Trophoblast cell (in vitro differentiated cells and primary cell): Measurements from ENCODE around the gene ZNF354C.

Experiments used
- DNase-seq, 2 donors: peaks; one replicate each; pipeline ENCODE4 v3.0.0-alpha.2; 2016
- H2AFZ ChIP-seq: 2 replicates; pipeline ENCODE4 v1.6.1; 2013; ENCODE audit warnings: low read length, moderate library complexity, mild to moderate bottlenecking; ENCODE audit not compliant: insufficient read depth, poor library complexity
- H2AK5ac ChIP-seq: 2 replicates; pipeline ENCODE4 v1.6.1; 2013; ENCODE audit warnings: mild to moderate bottlenecking, low read length
- H2BK120ac ChIP-seq: 2 replicates; pipeline ENCODE4 v1.6.1; 2013; ENCODE audit warnings: low read length, mild to moderate bottlenecking, moderate library complexity; ENCODE audit not compliant: insufficient read depth, poor library complexity
- H2BK12ac ChIP-seq: 2 replicates; pipeline ENCODE4 v1.6.1; 2013; ENCODE audit warnings: mild to moderate bottlenecking, low read length, moderate library complexity
- H2BK5ac ChIP-seq: 2 replicates; pipeline ENCODE4 v1.6.1; 2013; ENCODE audit warnings: low read length, low read depth, moderate library complexity, mild to moderate bottlenecking; ENCODE audit not compliant: poor library complexity
- H3K14ac ChIP-seq: 2 replicates; pipeline ENCODE4 v1.6.1; 2013; ENCODE audit warnings: mild to moderate bottlenecking, low read length
- H3K18ac ChIP-seq: 2 replicates; pipeline ENCODE4 v1.6.1; 2013; ENCODE audit warnings: mild to moderate bottlenecking, low read length
- H3K23ac ChIP-seq: 2 replicates; pipeline ENCODE4 v1.6.1; 2013; ENCODE audit warnings: low read length
- H3K27ac ChIP-seq: 2 replicates; pipeline ENCODE4 v1.5.1; 2013; ENCODE audit warnings: low read depth, mild to moderate bottlenecking, inconsistent platforms, low read length, moderate library complexity
- H3K27me3 ChIP-seq: 2 replicates; pipeline ENCODE4 v1.6.1; 2013; ENCODE audit warnings: inconsistent platforms, mild to moderate bottlenecking, low read length, moderate library complexity; ENCODE audit not compliant: insufficient read depth
- H3K36me3 ChIP-seq, 2 experiments: 1 replicate in 1 of 2; 2 replicates in 1 of 2; pipeline ENCODE4 v1.6.1; 2013; ENCODE audit warnings: low read length in 2 of 2, mild to moderate bottlenecking in 2 of 2, moderate library complexity in 1 of 2; ENCODE audit not compliant: insufficient read depth in 2 of 2, control insufficient read depth in 1 of 2
- H3K4ac ChIP-seq: 2 replicates; pipeline ENCODE4 v1.6.1; 2013; ENCODE audit warnings: low read depth, mild to moderate bottlenecking, low read length, moderate library complexity
- H3K4me1 ChIP-seq, 2 experiments: 1 replicate in 1 of 2; 2 replicates in 1 of 2; pipeline ENCODE4 v1.6.1; 2013; ENCODE audit warnings: low read length in 2 of 2, mild to moderate bottlenecking in 2 of 2, moderate library complexity in 1 of 2; ENCODE audit not compliant: insufficient read depth in 2 of 2, control insufficient read depth in 1 of 2
- H3K4me2 ChIP-seq: 2 replicates; pipeline ENCODE4 v1.6.1; 2013; ENCODE audit warnings: inconsistent platforms, mild to moderate bottlenecking, low read length, moderate library complexity
- H3K4me3 ChIP-seq: 2 replicates; pipeline ENCODE4 v1.5.1; 2013; ENCODE audit warnings: mild to moderate bottlenecking, low read depth, low read length, inconsistent platforms
- H3K79me1 ChIP-seq: one replicate; pipeline ENCODE4 v1.6.1; 2013; ENCODE audit warnings: low read length
- H3K79me2 ChIP-seq: 2 replicates; pipeline ENCODE4 v1.6.1; 2013; ENCODE audit warnings: low read length, mild to moderate bottlenecking; ENCODE audit not compliant: control insufficient read depth, insufficient read depth, poor library complexity
- H3K9ac ChIP-seq: 2 replicates; pipeline ENCODE4 v1.6.1; 2013; ENCODE audit warnings: mild to moderate bottlenecking, low read length
- H3K9me3 ChIP-seq: 2 replicates; pipeline ENCODE4 v1.6.1; 2013; ENCODE audit warnings: low read depth, mild to moderate bottlenecking, control low read depth, inconsistent platforms, low read length; ENCODE audit not compliant: insufficient read depth
- H4K12ac ChIP-seq: 2 replicates; pipeline ENCODE4 v1.6.1; 2013; ENCODE audit warnings: low read depth, mild to moderate bottlenecking, low read length, moderate library complexity
- H4K8ac ChIP-seq: 2 replicates; pipeline ENCODE4 v1.6.1; 2013; ENCODE audit warnings: low read depth, mild to moderate bottlenecking, low read length, moderate library complexity
- H4K91ac ChIP-seq: one replicate; pipeline ENCODE4 v1.6.1; 2013; ENCODE audit warnings: low read depth, mild to moderate bottlenecking, low read length, moderate library complexity
- WGBS: extraction: QIAGEN DNeasy Blood & Tissue Kit; methylation state at CpG from one replicate; pipeline ENCODE4 v1.1.7; 2013; ENCODE audit warnings: missing lambda C conversion rate; ENCODE audit not compliant: insufficient read length, insufficient coverage; ENCODE audit errors: extremely low coverage; 5-methylcytosine and 5-hydroxymethylcytosine counted together

The ZNF354C gene

GRCh38 chr5:179111267-179112207 is 51.4 kb downstream of the ZNF354C start:
- Histone ChIP-seq H2AK5ac (no peak overlapping the region), H3K79me2 (no peaks in the 10 kb centered on the region), H3K18ac (no peak overlapping the region), H2BK5ac (no peak overlapping the region), H4K8ac (no peak overlapping the region), H3K4me1 (no peaks in the 10 kb centered on the region), H3K4ac (no peak overlapping the region), H4K12ac (no peak overlapping the region), H2BK120ac (no peak overlapping the region), H2BK12ac (no peak overlapping the region), H3K14ac (no peak overlapping the region), H3K79me1 (no peaks in the 10 kb centered on the region), H3K9me3 (peaks cover 39% of the 10 kb centered on the region), H2AFZ (no peak overlapping the region), H3K27ac (no peak overlapping the region), H4K91ac (no peak overlapping the region), H3K4me3 (no peak overlapping the region), H3K36me3 (peaks cover 6 to 10% of the 10 kb centered on the region in 2 experiments), H3K23ac (no peak overlapping the region), H3K9ac (no peak overlapping the region), H3K27me3 (no peaks in the 10 kb centered on the region), H3K4me2 (no peak overlapping the region)
- WGBS, result no CpG with 5 or more reads among the region's 21 CpGs
- no peak for DNase-seq

- no peaks in the 10 kb centered on the region for H3K27me3 ChIP-seq
- no peak overlapping the region for H3K27ac ChIP-seq
These were observed 52.4 kb downstream of the ZNF354C start for GRCh38 chr5:179112469-179113142.

GRCh38 chr5:179113143-179113530 is 53.0 kb downstream of the ZNF354C start:
- H2BK120ac ChIP-seq, result no peak overlapping the region
- H3K4me2 ChIP-seq, result no peak overlapping the region
- H3K4me3 ChIP-seq, result no peak overlapping the region
- no peak overlapping the region for H2BK5ac ChIP-seq
- H3K14ac ChIP-seq, result no peak overlapping the region
- no peaks in the 10 kb centered on the region for H3K4me1 ChIP-seq
- H2AK5ac ChIP-seq, result no peak overlapping the region
- no peak overlapping the region for H3K18ac ChIP-seq
- DNase-seq, result no peak
- H4K12ac ChIP-seq, result no peak overlapping the region
- H3K79me1 ChIP-seq, result no peaks in the 10 kb centered on the region
- H2AFZ ChIP-seq, result no peak overlapping the region
- H3K79me2 ChIP-seq, result no peaks in the 10 kb centered on the region
- WGBS, result no CpG with 5 or more reads among the region's 13 CpGs
- no peak overlapping the region for H4K8ac ChIP-seq
- no peak overlapping the region for H3K23ac ChIP-seq
- peaks cover 6 to 10% of the 10 kb centered on the region in 2 experiments for H3K36me3 ChIP-seq
- H3K27ac ChIP-seq, result no peak overlapping the region
- no peak overlapping the region for H3K4ac ChIP-seq
- no peak overlapping the region for H3K9ac ChIP-seq
- H2BK12ac ChIP-seq, result no peak overlapping the region
- H3K27me3 ChIP-seq, result no peaks in the 10 kb centered on the region
- no peak overlapping the region for H4K91ac ChIP-seq
- H3K9me3 ChIP-seq, result peaks cover 47% of the 10 kb centered on the region

More at GRCh38 chr5:179112469-179113142, 52.4 kb downstream of the ZNF354C start:
- H2AFZ ChIP-seq, result no peak overlapping the region
- H3K79me2 ChIP-seq, result no peaks in the 10 kb centered on the region
- peaks cover 6 to 10% of the 10 kb centered on the region in 2 experiments for H3K36me3 ChIP-seq
- no peak overlapping the region for H2BK12ac ChIP-seq
- no peak overlapping the region for H2BK5ac ChIP-seq
- no peaks in the 10 kb centered on the region for H3K79me1 ChIP-seq
- H3K14ac ChIP-seq, result no peak overlapping the region
- no peak overlapping the region for H3K23ac ChIP-seq
- H3K4me1 ChIP-seq, result no peaks in the 10 kb centered on the region
- H4K8ac ChIP-seq, result no peak overlapping the region
- peaks cover 47% of the 10 kb centered on the region for H3K9me3 ChIP-seq
- no peak overlapping the region for H2AK5ac ChIP-seq
- DNase-seq, result no peak
- H3K4me3 ChIP-seq, result no peak overlapping the region
- no peak overlapping the region for H3K18ac ChIP-seq
- WGBS, result no CpG with 5 or more reads among the region's 12 CpGs
- H3K4me2 ChIP-seq, result no peak overlapping the region
- no peak overlapping the region for H4K12ac ChIP-seq
- no peak overlapping the region for H2BK120ac ChIP-seq
- H4K91ac ChIP-seq, result no peak overlapping the region
- no peak overlapping the region for H3K9ac ChIP-seq
- H3K4ac ChIP-seq, result no peak overlapping the region

- no peak overlapping the region for H3K14ac ChIP-seq
- no peak overlapping the region for H3K9ac ChIP-seq
- H3K23ac ChIP-seq, result no peak overlapping the region
- no peak overlapping the region for H2BK120ac ChIP-seq
- H4K91ac ChIP-seq, result no peak overlapping the region
- no peak overlapping the region for H3K27ac ChIP-seq
- DNase-seq, result no peak
- H4K12ac ChIP-seq, result no peak overlapping the region
- WGBS, result no CpG with 5 or more reads among the region's 12 CpGs
- no peak overlapping the region for H3K4me2 ChIP-seq
- H3K79me1 ChIP-seq, result no peaks in the 10 kb centered on the region
- H2BK5ac ChIP-seq, result no peak overlapping the region
- no peak overlapping the region for H2AK5ac ChIP-seq
- peaks cover 46% of the 10 kb centered on the region for H3K9me3 ChIP-seq
- no peaks in the 10 kb centered on the region for H3K4me1 ChIP-seq
- peaks cover 6 to 10% of the 10 kb centered on the region in 2 experiments for H3K36me3 ChIP-seq
- H3K4me3 ChIP-seq, result no peak overlapping the region
- no peak overlapping the region for H3K4ac ChIP-seq
- no peak overlapping the region for H4K8ac ChIP-seq
- H3K27me3 ChIP-seq, result no peaks in the 10 kb centered on the region
- no peak overlapping the region for H2AFZ ChIP-seq
- no peaks in the 10 kb centered on the region for H3K79me2 ChIP-seq
- no peak overlapping the region for H2BK12ac ChIP-seq
- H3K18ac ChIP-seq, result no peak overlapping the region
These were observed 53.9 kb downstream of the ZNF354C start for GRCh38 chr5:179113945-179114641.
